Measurements from ENCODE around the gene NKD2. TPM values are rescaled to one million over a fixed set of nuclear protein-coding genes. Genes with fewer than 3 reads are reported as not detected.

Gene NKD2
- total RNA-seq, 1 donor from 2014 or later = 0.41 TPM

DNA sequence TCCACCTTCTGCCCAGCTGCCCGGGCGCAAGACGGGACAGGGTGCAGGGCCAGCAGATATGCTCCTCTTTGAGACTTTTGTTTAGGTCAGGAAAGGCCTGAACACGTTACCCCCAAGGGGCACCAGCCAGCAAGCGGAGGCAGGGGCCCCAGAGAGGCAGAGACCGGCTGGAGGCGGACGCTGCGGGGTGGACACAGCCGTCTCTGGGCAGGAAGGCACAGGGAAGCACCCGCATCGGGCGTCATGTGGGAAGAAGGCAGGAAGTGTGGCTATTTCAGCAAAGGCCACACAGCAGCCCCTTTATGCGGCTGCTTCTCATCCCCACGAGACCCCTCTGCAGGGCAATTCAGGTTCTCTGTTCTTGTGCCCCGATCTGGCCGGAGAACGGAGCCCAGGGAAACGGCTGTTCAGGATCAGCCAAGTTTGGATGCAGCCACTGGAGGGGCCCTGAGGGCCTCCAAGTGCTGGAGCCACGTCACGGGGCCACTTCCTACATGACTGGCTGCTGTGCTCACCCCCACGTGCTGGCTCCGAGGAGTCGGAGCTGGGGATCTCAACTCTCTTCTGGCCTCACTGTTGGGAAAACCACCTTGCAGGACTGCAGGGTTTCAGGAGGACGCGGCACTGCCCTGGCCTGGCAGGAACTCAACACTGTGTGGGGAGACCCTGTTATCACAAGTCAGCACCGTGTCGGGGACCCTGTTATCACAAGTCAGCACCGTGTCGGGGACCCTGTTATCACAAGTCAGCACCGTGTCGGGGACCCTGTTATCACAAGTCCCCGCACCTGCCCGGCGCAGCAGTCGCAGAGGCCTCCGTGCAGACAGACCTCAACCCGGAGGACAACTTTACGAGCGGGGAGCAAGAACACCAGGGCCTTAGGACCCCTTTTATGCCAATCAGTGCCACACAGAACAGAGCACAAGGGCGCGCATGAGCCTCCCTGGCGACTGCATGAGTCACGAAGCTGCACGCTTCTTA is 58.8 kb downstream of the NKD2 start:
- no peak overlapping the region for H3K27ac Mint-ChIP-seq (ENCODE audit: unreplicated experiment)
- H3K27me3 ChIP-seq (ENCODE audit: insufficient read depth, low read length) = no peaks in the 10 kb centered on the region
- no peak overlapping the region for H3K4me2 ChIP-seq (ENCODE audit: low read length)
- H3K36me3 Mint-ChIP-seq (ENCODE audit: low read depth, unreplicated experiment) = peaks cover 7% of the 10 kb centered on the region
- FAIRE-seq = no peak
- TF ChIP-seq, protein P1, sequence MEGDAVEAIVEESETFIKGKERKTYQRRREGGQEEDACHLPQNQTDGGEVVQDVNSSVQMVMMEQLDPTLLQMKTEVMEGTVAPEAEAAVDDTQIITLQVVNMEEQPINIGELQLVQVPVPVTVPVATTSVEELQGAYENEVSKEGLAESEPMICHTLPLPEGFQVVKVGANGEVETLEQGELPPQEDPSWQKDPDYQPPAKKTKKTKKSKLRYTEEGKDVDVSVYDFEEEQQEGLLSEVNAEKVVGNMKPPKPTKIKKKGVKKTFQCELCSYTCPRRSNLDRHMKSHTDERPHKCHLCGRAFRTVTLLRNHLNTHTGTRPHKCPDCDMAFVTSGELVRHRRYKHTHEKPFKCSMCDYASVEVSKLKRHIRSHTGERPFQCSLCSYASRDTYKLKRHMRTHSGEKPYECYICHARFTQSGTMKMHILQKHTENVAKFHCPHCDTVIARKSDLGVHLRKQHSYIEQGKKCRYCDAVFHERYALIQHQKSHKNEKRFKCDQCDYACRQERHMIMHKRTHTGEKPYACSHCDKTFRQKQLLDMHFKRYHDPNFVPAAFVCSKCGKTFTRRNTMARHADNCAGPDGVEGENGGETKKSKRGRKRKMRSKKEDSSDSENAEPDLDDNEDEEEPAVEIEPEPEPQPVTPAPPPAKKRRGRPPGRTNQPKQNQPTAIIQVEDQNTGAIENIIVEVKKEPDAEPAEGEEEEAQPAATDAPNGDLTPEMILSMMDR (IDR thresholded peaks at IDR 0.05; ENCODE audit: insufficient read depth, low read depth, low read length) = no peak
- TF ChIP-seq EZH2 (IDR thresholded peaks at IDR 0.05; ENCODE audit: insufficient read depth, low read length) = no peak
- H3K36me3 ChIP-seq (ENCODE audit: insufficient read depth, low read length) = no peaks in the 10 kb centered on the region
- no peaks in the 10 kb centered on the region for H3K79me2 ChIP-seq (ENCODE audit: insufficient read depth, low read length)
- H4K20me1 ChIP-seq (ENCODE audit: insufficient read depth, low read length) = no peaks in the 10 kb centered on the region
- no peak for DNase-seq (ENCODE audit: low read depth)
- H3K27me3 Mint-ChIP-seq (ENCODE audit: low read depth, unreplicated experiment) = peaks cover 1% of the 10 kb centered on the region
- H3K4me1 ChIP-seq (ENCODE audit: insufficient read depth, low read length) = no peaks in the 10 kb centered on the region
- no peaks in the 10 kb centered on the region for H3K9me3 Mint-ChIP-seq (ENCODE audit: unreplicated experiment)
- H3K4me1 Mint-ChIP-seq (ENCODE audit: low read depth, unreplicated experiment) = no peaks in the 10 kb centered on the region
- no peak overlapping the region for H3K9ac ChIP-seq (ENCODE audit: low read length)
- H3K4me3 ChIP-seq (ENCODE audit: insufficient read depth, low read depth, low read length) = no peak overlapping the region
- H3K27ac ChIP-seq (ENCODE audit: low read depth, low read length) = no peak overlapping the region
- H3K9me3 ChIP-seq (ENCODE audit: insufficient read depth, low read depth, low read length) = no peaks in the 10 kb centered on the region
- H2AFZ ChIP-seq (ENCODE audit: low read depth, low read length) = no peak overlapping the region
- H3K4me3 Mint-ChIP-seq (ENCODE audit: unreplicated experiment) = no peak overlapping the region

DNA sequence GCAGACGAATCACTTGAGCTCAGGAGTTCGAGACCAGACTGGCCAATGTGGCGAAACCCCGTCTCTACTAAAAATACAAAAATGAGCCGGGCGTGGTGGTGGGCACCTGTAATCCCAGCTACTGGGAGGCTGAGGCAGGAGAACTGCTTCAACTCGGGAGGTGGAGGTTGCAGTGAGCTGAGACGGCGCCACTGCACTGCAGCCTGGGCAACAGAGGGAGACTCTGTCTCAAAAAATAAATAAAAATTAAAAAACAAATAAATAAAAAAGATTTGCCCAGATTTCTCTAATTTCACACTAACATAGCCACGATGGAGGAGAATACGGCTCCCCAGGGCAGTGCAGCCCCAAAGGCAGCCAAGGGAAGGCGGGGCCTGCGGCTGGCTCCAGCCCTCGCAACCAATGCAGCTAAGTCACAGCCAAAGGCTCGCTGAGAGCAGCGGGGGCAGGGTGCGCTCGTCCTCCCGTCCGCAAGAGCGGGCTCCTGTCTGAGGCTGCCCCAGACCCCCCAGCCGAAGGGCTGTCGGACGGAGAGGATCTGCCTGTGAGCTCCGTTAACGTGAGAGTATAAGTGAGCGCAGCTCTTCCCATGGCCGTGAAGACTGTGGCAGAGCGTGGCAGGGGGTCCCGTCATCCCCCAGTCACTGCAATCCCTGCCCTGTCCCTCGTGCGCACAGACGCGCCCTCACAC is 59.7 kb downstream of the NKD2 start:
- no peak overlapping the region for H2AFZ ChIP-seq (ENCODE audit: low read depth, low read length)
- no peak overlapping the region for H3K4me3 ChIP-seq (ENCODE audit: insufficient read depth, low read depth, low read length)
- no peaks in the 10 kb centered on the region for H3K79me2 ChIP-seq (ENCODE audit: insufficient read depth, low read length)
- Mint-ChIP-seq H3K27me3 (ENCODE audit: low read depth, unreplicated experiment) (peaks cover 1% of the 10 kb centered on the region), H3K4me3 (ENCODE audit: unreplicated experiment) (no peak overlapping the region), H3K27ac (ENCODE audit: unreplicated experiment) (no peak overlapping the region), H3K9me3 (ENCODE audit: unreplicated experiment) (no peaks in the 10 kb centered on the region), H3K36me3 (ENCODE audit: low read depth, unreplicated experiment) (peaks cover 7% of the 10 kb centered on the region), H3K4me1 (ENCODE audit: low read depth, unreplicated experiment) (no peaks in the 10 kb centered on the region)
- DNase-seq (ENCODE audit: low read depth) (no peak), FAIRE-seq (no peak)
- no peaks in the 10 kb centered on the region for H3K4me1 ChIP-seq (ENCODE audit: insufficient read depth, low read length)
- no peaks in the 10 kb centered on the region for H3K9me3 ChIP-seq (ENCODE audit: insufficient read depth, low read depth, low read length)
- H3K9ac ChIP-seq (ENCODE audit: low read length) = no peak overlapping the region
- H3K27ac ChIP-seq (ENCODE audit: low read depth, low read length) = no peak overlapping the region
- no peak overlapping the region for H3K4me2 ChIP-seq (ENCODE audit: low read length)
- H3K27me3 ChIP-seq (ENCODE audit: insufficient read depth, low read length) = no peaks in the 10 kb centered on the region
- no peaks in the 10 kb centered on the region for H4K20me1 ChIP-seq (ENCODE audit: insufficient read depth, low read length)
- H3K36me3 ChIP-seq (ENCODE audit: insufficient read depth, low read length) = no peaks in the 10 kb centered on the region
- TF ChIP-seq EZH2 (IDR thresholded peaks at IDR 0.05; ENCODE audit: insufficient read depth, low read length) = no peak
- TF ChIP-seq, protein P1 (IDR thresholded peaks at IDR 0.05; ENCODE audit: insufficient read depth, low read depth, low read length) = no peak

Data from astrocyte (in vitro differentiated cells and primary cell).